ENCODE measurements around the gene CD300E. TPM values are rescaled to one million over a fixed set of nuclear protein-coding genes. Genes with fewer than 3 reads are reported as not detected.
A peak's percentile ranks its signal among the peaks of the same experiment; 100 is the strongest.
"Not testable (repeated sequence)": the region's sequence is repeated elsewhere in the genome, so short reads cannot be mapped to it uniquely, and the experiment has no call there.

The CD300E gene
- total RNA-seq, 1 donor from 2014 or later = not detected

- Mint-ChIP-seq H3K36me3 (ENCODE audit: low read depth) (no peaks in the 10 kb centered on the region), H3K27me3 (ENCODE audit: low read depth) (peaks cover 65% of the 10 kb centered on the region), H3K9me3 (no peaks in the 10 kb centered on the region), H3K4me3 (no peak overlapping the region), H3K4me1 (no peaks in the 10 kb centered on the region), H3K27ac (ENCODE audit: unreplicated experiment) (no peak overlapping the region)
- no peak for TF ChIP-seq CTCF (conservative IDR thresholded peaks at IDR 0.05)
- DNase-seq (ENCODE audit: low read depth, low spot score) = no peak
Observed at GRCh38 chr17:74641958-74642298, 18.4 kb upstream of the CD300E start.

GRCh38 chr17:74641224-74641957, 17.9 kb upstream of the CD300E start:
- no peak for TF ChIP-seq CTCF (conservative IDR thresholded peaks at IDR 0.05)
- Mint-ChIP-seq H3K4me1 (no peaks in the 10 kb centered on the region), H3K27ac (ENCODE audit: unreplicated experiment) (no peak overlapping the region), H3K36me3 (ENCODE audit: low read depth) (no peaks in the 10 kb centered on the region), H3K27me3 (ENCODE audit: low read depth) (peaks cover 60% of the 10 kb centered on the region), H3K9me3 (no peaks in the 10 kb centered on the region), H3K4me3 (no peak overlapping the region)
- DNase-seq (ENCODE audit: low read depth, low spot score) = no peak

GRCh38 chr17:74639704-74640151, 16.2 kb upstream of the CD300E start:
- no peaks in the 10 kb centered on the region for H3K9me3 Mint-ChIP-seq
- peaks cover 54% of the 10 kb centered on the region for H3K27me3 Mint-ChIP-seq (ENCODE audit: low read depth)
- no peaks in the 10 kb centered on the region for H3K36me3 Mint-ChIP-seq (ENCODE audit: low read depth)
- H3K4me1 Mint-ChIP-seq = peaks cover 9% of the 10 kb centered on the region
- H3K27ac Mint-ChIP-seq (ENCODE audit: unreplicated experiment) = no peak overlapping the region
- no peak overlapping the region for H3K4me3 Mint-ChIP-seq
- no peak for TF ChIP-seq CTCF (conservative IDR thresholded peaks at IDR 0.05)
- no peak for DNase-seq (ENCODE audit: low read depth, low spot score)

GRCh38 chr17:74637926-74638325, 14.4 kb upstream of the CD300E start:
- DNase-seq (ENCODE audit: low read depth, low spot score) = no peak
- Mint-ChIP-seq H3K27ac (ENCODE audit: unreplicated experiment) (no peak overlapping the region), H3K4me1 (peaks cover 9% of the 10 kb centered on the region), H3K4me3 (no peak overlapping the region), H3K27me3 (ENCODE audit: low read depth) (peaks cover 40% of the 10 kb centered on the region), H3K9me3 (no peaks in the 10 kb centered on the region), H3K36me3 (ENCODE audit: low read depth) (no peaks in the 10 kb centered on the region)
- no peak for TF ChIP-seq CTCF (conservative IDR thresholded peaks at IDR 0.05)

GRCh38 chr17:74637265-74637664, 13.7 kb upstream of the CD300E start:
- Mint-ChIP-seq H3K4me3 (no peak overlapping the region), H3K36me3 (ENCODE audit: low read depth) (no peaks in the 10 kb centered on the region), H3K9me3 (no peaks in the 10 kb centered on the region), H3K4me1 (peaks cover 9% of the 10 kb centered on the region), H3K27me3 (ENCODE audit: low read depth) (peaks cover 40% of the 10 kb centered on the region), H3K27ac (ENCODE audit: unreplicated experiment) (peak overlapping the region; percentile 43)
- no peak for TF ChIP-seq CTCF (conservative IDR thresholded peaks at IDR 0.05)
- DNase-seq (ENCODE audit: low read depth, low spot score) = no peak

- not testable (repeated sequence) for H3K4me1 Mint-ChIP-seq; H3K36me3 Mint-ChIP-seq (ENCODE audit: low read depth); H3K4me3 Mint-ChIP-seq; H3K9me3 Mint-ChIP-seq; DNase-seq (ENCODE audit: low read depth, low spot score)
- Mint-ChIP-seq H3K27ac (ENCODE audit: unreplicated experiment) (peak overlapping the region; percentile 12), H3K27me3 (ENCODE audit: low read depth) (peaks cover 40% of the 10 kb centered on the region)
Observed at GRCh38 chr17:74636541-74637085, 13.1 kb upstream of the CD300E start.

All from neural crest cell (in vitro differentiated cells).